Tibial nerve (tissue), 4 donors: ENCODE data around the gene GHDC. TPM values are rescaled to one million over a fixed set of nuclear protein-coding genes. Genes with fewer than 3 reads are reported as not detected.
"Not testable (repeated sequence)": the region's sequence is repeated elsewhere in the genome, so short reads cannot be mapped to it uniquely, and the experiment has no call there.

Experiments
- DNase-seq, 2 donors: peaks; one replicate each; pipeline ENCODE4 v3.0.0-alpha.2; 2019; ENCODE audit warnings: low spot score in 2 of 2
- H3K27ac ChIP-seq, 4 donors: fragments of 200-600 bp; sonication (generic) in 3 of 4; one replicate each; pipeline ENCODE4 v1.5.1; 2017 to 2019; ENCODE audit warnings: mild to moderate bottlenecking in 1 of 4
- H3K27me3 ChIP-seq, 2 donors: fragments of 200-600 bp; sonication (generic) in 1 of 2; one replicate each; pipeline versions ENCODE4 v1.5.1 to v1.6.0; 2017 to 2019
- H3K36me3 ChIP-seq, 3 donors: fragments of 200-600 bp; sonication (generic); one replicate each; pipeline ENCODE4 v1.5.1; 2018 to 2019
- H3K4me1 ChIP-seq, 4 donors: fragments of 200-600 bp; sonication (generic) in 3 of 4; one replicate each; pipeline ENCODE4 v1.5.1; 2017 to 2019
- H3K4me3 ChIP-seq, 4 donors: fragments of 200-600 bp; sonication (generic) in 3 of 4; one replicate each; pipeline ENCODE4 v1.5.1; 2017 to 2019; ENCODE audit warnings: mild to moderate bottlenecking in 1 of 4, moderate library complexity in 1 of 4
- H3K9me3 ChIP-seq, 4 donors: fragments of 200-600 bp; sonication (generic) in 3 of 4; one replicate each; pipeline ENCODE4 v1.5.1; 2017 to 2019
- CTCF ChIP-seq, 5 experiments: fragments of 200-600 bp in 3 of 5; fragments of 450-650 bp in 2 of 5; sonication (generic) in 3 of 5; IDR thresholded peaks; one replicate each; pipeline ENCODE4 v1.5.1; 2016 to 2019; ENCODE audit warnings: antibody characterized with exemption in 5 of 5, mild to moderate bottlenecking in 3 of 5, moderate library complexity in 2 of 5
- EP300 ChIP-seq, 2 donors: sonication (generic); formaldehyde crosslinking; IDR thresholded peaks; one replicate each; pipeline ENCODE4 v1.6.1; 2017; ENCODE audit warnings: antibody characterized with exemption in 2 of 2, mild to moderate bottlenecking in 1 of 2
- POLR2A ChIP-seq, 2 donors: fragments of 450-650 bp; IDR thresholded peaks; one replicate each; pipeline ENCODE4 v1.6.1; 2017; ENCODE audit warnings: antibody characterized with exemption in 2 of 2, mild to moderate bottlenecking in 2 of 2, moderate library complexity in 2 of 2
- WGBS, 2 donors: methylation state at CpG; one replicate each; pipeline ENCODE4 v1.1.5; 2018; 5-methylcytosine and 5-hydroxymethylcytosine counted together
- total RNA-seq, 4 donors: library from RNA; depleted of rRNA; stranded (reverse); fragments of >200 nt; gene quantifications; one replicate each; pipeline ENCODE4 v1.1.0, GENCODE V29; 2016

GHDC gene
- total RNA-seq, 4 donors from 2014 or later = 36.4 to 77.9 (median 40.7) TPM

GRCh38 chr17:42225646-42226045 is 31.4 kb upstream of the GHDC start:
- Histone ChIP-seq H3K4me3 (no peak overlapping the region), H3K36me3 (peaks cover 2 to 45% (median 14%) of the 10 kb centered on the region in 3 donors), H3K4me1 (peaks cover 0 to 15% (median 5%) of the 10 kb centered on the region in 4 donors), H3K27ac (no peak overlapping the region), H3K9me3 (no peaks in the 10 kb centered on the region), H3K27me3 (no peaks in the 10 kb centered on the region)
- WGBS, 2 donors = 93 to 95% methylated on average over 5 of the region's 5 CpGs
- no peak for DNase-seq
- no peak for TF ChIP-seq EP300 (IDR thresholded peaks at IDR 0.05)
- TF ChIP-seq CTCF (IDR thresholded peaks at IDR 0.05) = no peak
- TF ChIP-seq POLR2A (IDR thresholded peaks at IDR 0.05) = no peak

- Histone ChIP-seq H3K27me3 (no peaks in the 10 kb centered on the region), H3K9me3 (no peaks in the 10 kb centered on the region), H3K4me3 (no peak overlapping the region), H3K36me3 (peaks cover 2 to 50% (median 14%) of the 10 kb centered on the region in 3 donors), H3K27ac (no peak overlapping the region), H3K4me1 (peaks cover 0 to 15% (median 5%) of the 10 kb centered on the region in 4 donors)
- TF ChIP-seq POLR2A (IDR thresholded peaks at IDR 0.05) (no peak), CTCF (IDR thresholded peaks at IDR 0.05) (no peak), EP300 (IDR thresholded peaks at IDR 0.05) (no peak)
- DNase-seq = no peak
- 91 to 92% methylated on average over 6 of the region's 6 CpGs for WGBS, 2 donors
These were observed 30.4 kb upstream of the GHDC start for GRCh38 chr17:42224651-42225050.

- WGBS, 2 donors = 55 to 57% methylated on average over 3 of the region's 3 CpGs
- no peak overlapping the region for H3K27ac ChIP-seq
- TF ChIP-seq CTCF (IDR thresholded peaks at IDR 0.05) (peak; percentile 23 to 51 (median 35)), POLR2A (IDR thresholded peaks at IDR 0.05) (no peak)
- no peaks in the 10 kb centered on the region for H3K4me1 ChIP-seq
- no peaks in the 10 kb centered on the region for H3K27me3 ChIP-seq
- no peaks in the 10 kb centered on the region for H3K9me3 ChIP-seq
- H3K4me3 ChIP-seq = no peak overlapping the region
- peaks cover 2 to 64% (median 24%) of the 10 kb centered on the region in 3 donors for H3K36me3 ChIP-seq
- DNase-seq = no peak
These were observed 27.8 kb upstream of the GHDC start for GRCh38 chr17:42221886-42222745.

GRCh38 chr17:42219280-42219679 is 25.0 kb upstream of the GHDC start:
- not testable (repeated sequence) for H3K4me1 ChIP-seq, H3K27me3 ChIP-seq, H3K9me3 ChIP-seq, H3K27ac ChIP-seq, H3K4me3 ChIP-seq, DNase-seq
- peaks cover 2 to 86% (median 29%) of the 10 kb centered on the region in 3 donors for H3K36me3 ChIP-seq
- no CpG with 5 or more reads among the region's 17 CpGs for WGBS, 2 donors

- peaks cover 0 to 22% (median 0%) of the 10 kb centered on the region in 4 donors for H3K4me1 ChIP-seq
- no peak overlapping the region for H3K27ac ChIP-seq
- TF ChIP-seq EP300 (IDR thresholded peaks at IDR 0.05) = no peak
- TF ChIP-seq POLR2A (IDR thresholded peaks at IDR 0.05) = no peak
- H3K4me3 ChIP-seq = no peak overlapping the region
- no peaks in the 10 kb centered on the region for H3K27me3 ChIP-seq
- DNase-seq = no peak
- no peaks in the 10 kb centered on the region for H3K9me3 ChIP-seq
- H3K36me3 ChIP-seq = peaks cover 0 to 98% (median 18%) of the 10 kb centered on the region in 3 donors
- WGBS, 2 donors = 90 to 92% methylated on average over 2 of the region's 2 CpGs
These were observed 19.9 kb upstream of the GHDC start for GRCh38 chr17:42214156-42214555.

- Histone ChIP-seq H3K9me3 (no peaks in the 10 kb centered on the region), H3K27me3 (no peaks in the 10 kb centered on the region), H3K36me3 (peaks cover 0 to 98% (median 11%) of the 10 kb centered on the region in 3 donors), H3K4me1 (peaks cover 0 to 22% (median 0%) of the 10 kb centered on the region in 4 donors), H3K4me3 (no peak overlapping the region), H3K27ac (peak overlapping the region in 3 of 4 donors; percentile 2 to 64 (median 26))
- WGBS, 2 donors = 62 to 69% methylated on average over 7 of the region's 7 CpGs
- TF ChIP-seq EP300 (IDR thresholded peaks at IDR 0.05) = peak in 1 of 2 donors; percentile 16
- no peak for TF ChIP-seq CTCF (IDR thresholded peaks at IDR 0.05)
- peak in 1 of 2 donors; percentile 21 for DNase-seq
These were observed 18.1 kb upstream of the GHDC start for GRCh38 chr17:42212382-42212781.
